Measurements from ENCODE around the gene EML1. TPM values are rescaled to one million over a fixed set of nuclear protein-coding genes. Genes with fewer than 3 reads are reported as not detected.
"Not testable (repeated sequence)": the region's sequence is repeated elsewhere in the genome, so short reads cannot be mapped to it uniquely, and the experiment has no call there.

EML1 gene
- total and polyA plus RNA-seq, 3 experiments from 2014 or later, result 1.3 to 1.7 TPM; not detected in 1

GRCh38 chr14:99759546-99759925 lies 33.7 kb upstream of the EML1 start:
- no peaks in the 10 kb centered on the region for H3K4me1 Mint-ChIP-seq
- H3K27ac Mint-ChIP-seq, result no peak overlapping the region
- Histone ChIP-seq H3K4me3 (ENCODE audit: low read length) (no peak overlapping the region), H3K27me3 (ENCODE audit: insufficient read depth, low read length, poor library complexity, severe bottlenecking) (no peaks in the 10 kb centered on the region), H3K4me1 (ENCODE audit: insufficient read depth, low read length) (no peaks in the 10 kb centered on the region), H3K9me3 (ENCODE audit: low read length) (no peaks in the 10 kb centered on the region), H3K27ac (ENCODE audit: low read depth, low read length) (no peak overlapping the region), H3K36me3 (ENCODE audit: insufficient read depth, low read length) (no peaks in the 10 kb centered on the region)
- H3K9me3 Mint-ChIP-seq, result no peaks in the 10 kb centered on the region
- peaks cover 16 to 25% of the 10 kb centered on the region in 2 donors for H3K27me3 Mint-ChIP-seq
- DNase-seq, result peak in 1 of 5 donors; percentile 20
- H3K4me3 Mint-ChIP-seq, result no peak overlapping the region
- no peaks in the 10 kb centered on the region for H3K36me3 Mint-ChIP-seq
- POLR2A ChIA-PET, result no interaction called here
- CTCF ChIA-PET, result interaction anchor here (0.7 kb wide), 1 partner anchor 105 kb away, joined by 3 read pairs; no protein-coding TSS in a partner anchor

DNA sequence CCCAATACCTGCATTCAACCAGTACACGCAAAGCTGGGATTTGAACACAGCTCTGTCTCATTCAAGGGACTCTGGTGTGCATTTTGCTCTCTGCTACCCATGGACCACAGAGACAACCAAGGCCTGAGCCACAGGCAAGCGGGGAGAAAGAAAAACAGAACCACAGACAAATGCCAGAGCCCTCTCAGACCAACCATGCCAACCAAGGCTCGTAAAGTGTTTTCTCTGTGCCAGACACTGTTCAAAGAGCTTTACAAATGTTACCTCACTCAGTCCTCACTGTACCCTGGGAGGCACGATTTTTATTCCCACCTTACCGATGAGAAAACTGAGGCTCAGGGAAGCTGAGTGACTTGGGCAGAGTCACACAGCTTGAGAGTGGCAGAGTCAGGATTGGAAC lies 32.4 kb upstream of the EML1 start:
- Mint-ChIP-seq H3K36me3 (no peaks in the 10 kb centered on the region), H3K4me3 (no peak overlapping the region), H3K4me1 (no peaks in the 10 kb centered on the region), H3K27ac (no peak overlapping the region), H3K9me3 (no peaks in the 10 kb centered on the region), H3K27me3 (peaks cover 13 to 24% of the 10 kb centered on the region in 2 donors)
- no peaks in the 10 kb centered on the region for H3K36me3 ChIP-seq (ENCODE audit: insufficient read depth, low read length)
- H3K9me3 ChIP-seq (ENCODE audit: low read length), result no peaks in the 10 kb centered on the region
- no peaks in the 10 kb centered on the region for H3K4me1 ChIP-seq (ENCODE audit: insufficient read depth, low read length)
- no peak overlapping the region for H3K27ac ChIP-seq (ENCODE audit: low read depth, low read length)
- ChIA-PET CTCF (no interaction called here), POLR2A (no interaction called here)
- H3K4me3 ChIP-seq (ENCODE audit: low read length), result no peak overlapping the region
- H3K27me3 ChIP-seq (ENCODE audit: insufficient read depth, low read length, poor library complexity, severe bottlenecking), result no peaks in the 10 kb centered on the region
- DNase-seq, result no peak

GRCh38 chr14:99762911-99763310 lies 30.3 kb upstream of the EML1 start:
- H3K4me1 Mint-ChIP-seq; H3K4me1 ChIP-seq (ENCODE audit: insufficient read depth, low read length); H3K4me3 ChIP-seq (ENCODE audit: low read length); H3K9me3 Mint-ChIP-seq; POLR2A ChIA-PET; CTCF ChIA-PET; H3K27ac ChIP-seq (ENCODE audit: low read depth, low read length); H3K36me3 ChIP-seq (ENCODE audit: insufficient read depth, low read length); H3K27ac Mint-ChIP-seq; H3K27me3 ChIP-seq (ENCODE audit: insufficient read depth, low read length, poor library complexity, severe bottlenecking); H3K9me3 ChIP-seq (ENCODE audit: low read length); H3K4me3 Mint-ChIP-seq; DNase-seq; H3K36me3 Mint-ChIP-seq: not testable (repeated sequence)
- H3K27me3 Mint-ChIP-seq, result peaks cover 9 to 16% of the 10 kb centered on the region in 2 donors

GRCh38 chr14:99763527-99764221 lies 29.5 kb upstream of the EML1 start:
- no peaks in the 10 kb centered on the region for H3K4me1 ChIP-seq (ENCODE audit: insufficient read depth, low read length)
- no peak overlapping the region for H3K4me3 Mint-ChIP-seq
- H3K4me1 Mint-ChIP-seq, result no peaks in the 10 kb centered on the region
- no peaks in the 10 kb centered on the region for H3K9me3 Mint-ChIP-seq
- CTCF ChIA-PET, result no interaction called here
- peaks cover 12 to 15% of the 10 kb centered on the region in 2 donors for H3K27me3 Mint-ChIP-seq
- no peak overlapping the region for H3K27ac Mint-ChIP-seq
- no peak overlapping the region for H3K4me3 ChIP-seq (ENCODE audit: low read length)
- H3K36me3 ChIP-seq (ENCODE audit: insufficient read depth, low read length), result no peaks in the 10 kb centered on the region
- no peaks in the 10 kb centered on the region for H3K36me3 Mint-ChIP-seq
- no peaks in the 10 kb centered on the region for H3K27me3 ChIP-seq (ENCODE audit: insufficient read depth, low read length, poor library complexity, severe bottlenecking)
- H3K27ac ChIP-seq (ENCODE audit: low read depth, low read length), result no peak overlapping the region
- POLR2A ChIA-PET, result no interaction called here
- DNase-seq, result no peak
- no peaks in the 10 kb centered on the region for H3K9me3 ChIP-seq (ENCODE audit: low read length)

GRCh38 chr14:99764222-99764706 lies 28.9 kb upstream of the EML1 start:
- H3K27ac ChIP-seq (ENCODE audit: low read depth, low read length), result no peak overlapping the region
- H3K27ac Mint-ChIP-seq, result no peak overlapping the region
- CTCF ChIA-PET, result no interaction called here
- no peak overlapping the region for H3K4me3 Mint-ChIP-seq
- no peaks in the 10 kb centered on the region for H3K36me3 Mint-ChIP-seq
- no peak overlapping the region for H3K4me3 ChIP-seq (ENCODE audit: low read length)
- H3K9me3 ChIP-seq (ENCODE audit: low read length), result no peaks in the 10 kb centered on the region
- H3K9me3 Mint-ChIP-seq, result no peaks in the 10 kb centered on the region
- no peaks in the 10 kb centered on the region for H3K27me3 ChIP-seq (ENCODE audit: insufficient read depth, low read length, poor library complexity, severe bottlenecking)
- no peak for DNase-seq
- no peaks in the 10 kb centered on the region for H3K4me1 Mint-ChIP-seq
- H3K4me1 ChIP-seq (ENCODE audit: insufficient read depth, low read length), result no peaks in the 10 kb centered on the region
- POLR2A ChIA-PET, result no interaction called here
- H3K27me3 Mint-ChIP-seq, result peaks cover 12 to 15% of the 10 kb centered on the region in 2 donors
- H3K36me3 ChIP-seq (ENCODE audit: insufficient read depth, low read length), result no peaks in the 10 kb centered on the region

DNA sequence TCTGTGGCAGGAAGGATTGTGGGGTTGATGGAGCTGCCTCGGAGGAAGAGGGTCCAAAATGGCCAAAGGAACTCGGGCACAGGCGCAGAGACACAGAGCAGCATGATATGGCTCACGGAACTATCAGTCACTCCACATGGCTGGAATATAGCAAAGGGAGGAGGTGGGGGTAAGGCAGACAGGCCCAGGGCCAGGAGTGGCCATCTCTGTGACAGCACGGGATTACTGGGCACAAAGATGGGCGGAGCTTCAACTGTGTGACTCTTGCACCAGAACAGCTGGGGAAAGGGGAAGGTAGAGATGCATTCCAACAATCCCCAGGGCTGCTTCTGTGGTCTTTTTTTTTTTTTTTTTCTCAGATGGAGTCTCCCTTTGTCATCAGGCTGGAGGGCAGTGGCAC lies 24.8 kb upstream of the EML1 start:
- POLR2A ChIA-PET, result no interaction called here
- H3K27me3 ChIP-seq (ENCODE audit: insufficient read depth, low read length, poor library complexity, severe bottlenecking), result no peaks in the 10 kb centered on the region
- CTCF ChIA-PET, result no interaction called here

DNA sequence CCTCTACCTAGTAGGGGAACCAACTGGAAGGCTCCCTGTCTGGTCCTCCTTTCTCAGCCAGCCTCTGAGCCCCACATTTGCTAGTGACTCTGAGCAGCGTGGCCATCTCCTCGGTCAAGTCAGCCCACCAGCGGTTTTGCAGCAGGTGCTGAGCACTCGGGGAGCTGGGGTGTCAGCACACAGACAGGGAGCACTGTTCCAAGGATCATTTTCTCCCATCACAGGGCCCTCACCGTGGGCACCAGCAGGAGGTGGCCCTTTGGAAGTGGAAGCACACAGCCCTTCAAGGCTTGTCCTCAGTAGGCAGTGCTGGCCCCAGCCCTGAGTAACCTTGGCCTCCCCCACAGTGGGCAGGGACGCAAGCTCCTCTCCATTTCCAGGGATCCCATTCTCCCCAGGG lies 24.1 kb upstream of the EML1 start:
- Mint-ChIP-seq H3K36me3 (no peaks in the 10 kb centered on the region), H3K27me3 (peaks cover 21 to 23% of the 10 kb centered on the region in 2 donors)
- no peak overlapping the region for H3K27ac ChIP-seq (ENCODE audit: low read depth, low read length)

More for the DNA sequence above, 24.8 kb upstream of the EML1 start:
- Mint-ChIP-seq H3K27ac (no peak overlapping the region), H3K4me3 (no peak overlapping the region), H3K27me3 (peaks cover 20 to 22% of the 10 kb centered on the region in 2 donors), H3K36me3 (no peaks in the 10 kb centered on the region), H3K9me3 (peaks cover 0 to 2% (median 0%) of the 10 kb centered on the region in 5 donors), H3K4me1 (no peaks in the 10 kb centered on the region)
- H3K27ac ChIP-seq (ENCODE audit: low read depth, low read length), result no peak overlapping the region
- no peaks in the 10 kb centered on the region for H3K36me3 ChIP-seq (ENCODE audit: insufficient read depth, low read length)
- H3K4me3 ChIP-seq (ENCODE audit: low read length), result no peak overlapping the region
- no peaks in the 10 kb centered on the region for H3K4me1 ChIP-seq (ENCODE audit: insufficient read depth, low read length)
- DNase-seq, result no peak
- H3K9me3 ChIP-seq (ENCODE audit: low read length), result no peaks in the 10 kb centered on the region

DNA sequence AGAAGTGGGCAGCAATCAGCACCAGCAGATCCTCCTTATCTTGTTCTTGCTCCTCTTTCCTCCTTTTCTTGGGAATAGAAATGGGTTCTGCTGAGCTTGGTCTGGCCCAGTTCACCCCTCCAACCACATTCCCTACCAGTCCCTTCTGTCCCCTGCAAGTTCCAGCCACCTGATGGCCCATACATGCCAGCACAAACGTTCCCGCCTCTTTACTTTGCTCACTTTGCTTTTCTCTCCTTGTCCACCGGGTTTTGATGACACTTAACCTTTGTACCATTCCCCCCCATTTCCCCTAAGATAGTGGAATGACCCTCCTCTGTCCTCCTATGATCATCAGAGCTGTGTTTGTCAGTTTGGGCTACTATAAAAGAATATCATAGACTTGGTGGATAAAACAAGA lies 23.4 kb upstream of the EML1 start:
- Histone ChIP-seq H3K36me3 (ENCODE audit: insufficient read depth, low read length) (no peaks in the 10 kb centered on the region), H3K27me3 (ENCODE audit: insufficient read depth, low read length, poor library complexity, severe bottlenecking) (no peaks in the 10 kb centered on the region), H3K4me1 (ENCODE audit: insufficient read depth, low read length) (no peaks in the 10 kb centered on the region), H3K9me3 (ENCODE audit: low read length) (no peaks in the 10 kb centered on the region), H3K27ac (ENCODE audit: low read depth, low read length) (no peak overlapping the region), H3K4me3 (ENCODE audit: low read length) (no peak overlapping the region)
- Mint-ChIP-seq H3K9me3 (peaks cover 0 to 2% (median 0%) of the 10 kb centered on the region in 5 donors), H3K36me3 (no peaks in the 10 kb centered on the region), H3K27ac (no peak overlapping the region), H3K27me3 (peaks cover 20 to 30% of the 10 kb centered on the region in 2 donors), H3K4me1 (no peaks in the 10 kb centered on the region), H3K4me3 (no peak overlapping the region)
- CTCF ChIA-PET, result no interaction called here
- POLR2A ChIA-PET, result no interaction called here
- DNase-seq, result no peak

More for the DNA sequence above, 24.1 kb upstream of the EML1 start:
- no peak for DNase-seq
- Mint-ChIP-seq H3K27ac (no peak overlapping the region), H3K9me3 (peaks cover 0 to 2% (median 0%) of the 10 kb centered on the region in 5 donors), H3K4me1 (no peaks in the 10 kb centered on the region), H3K4me3 (no peak overlapping the region)
- POLR2A ChIA-PET, result no interaction called here
- no peaks in the 10 kb centered on the region for H3K36me3 ChIP-seq (ENCODE audit: insufficient read depth, low read length)
- no peak overlapping the region for H3K4me3 ChIP-seq (ENCODE audit: low read length)
- CTCF ChIA-PET, result no interaction called here
- H3K4me1 ChIP-seq (ENCODE audit: insufficient read depth, low read length), result no peaks in the 10 kb centered on the region
- no peaks in the 10 kb centered on the region for H3K9me3 ChIP-seq (ENCODE audit: low read length)
- no peaks in the 10 kb centered on the region for H3K27me3 ChIP-seq (ENCODE audit: insufficient read depth, low read length, poor library complexity, severe bottlenecking)
